Stromal cell of bone marrow (primary cell): ENCODE measurements around the gene RASL10A.
A peak's percentile ranks its signal among the peaks of the same experiment; 100 is the strongest.

Source experiments
- DNase-seq: peaks from one replicate; pipeline ENCODE4 v3.0.0-alpha.2; 2012; ENCODE audit warnings: low read depth

The RASL10A gene

DNA sequence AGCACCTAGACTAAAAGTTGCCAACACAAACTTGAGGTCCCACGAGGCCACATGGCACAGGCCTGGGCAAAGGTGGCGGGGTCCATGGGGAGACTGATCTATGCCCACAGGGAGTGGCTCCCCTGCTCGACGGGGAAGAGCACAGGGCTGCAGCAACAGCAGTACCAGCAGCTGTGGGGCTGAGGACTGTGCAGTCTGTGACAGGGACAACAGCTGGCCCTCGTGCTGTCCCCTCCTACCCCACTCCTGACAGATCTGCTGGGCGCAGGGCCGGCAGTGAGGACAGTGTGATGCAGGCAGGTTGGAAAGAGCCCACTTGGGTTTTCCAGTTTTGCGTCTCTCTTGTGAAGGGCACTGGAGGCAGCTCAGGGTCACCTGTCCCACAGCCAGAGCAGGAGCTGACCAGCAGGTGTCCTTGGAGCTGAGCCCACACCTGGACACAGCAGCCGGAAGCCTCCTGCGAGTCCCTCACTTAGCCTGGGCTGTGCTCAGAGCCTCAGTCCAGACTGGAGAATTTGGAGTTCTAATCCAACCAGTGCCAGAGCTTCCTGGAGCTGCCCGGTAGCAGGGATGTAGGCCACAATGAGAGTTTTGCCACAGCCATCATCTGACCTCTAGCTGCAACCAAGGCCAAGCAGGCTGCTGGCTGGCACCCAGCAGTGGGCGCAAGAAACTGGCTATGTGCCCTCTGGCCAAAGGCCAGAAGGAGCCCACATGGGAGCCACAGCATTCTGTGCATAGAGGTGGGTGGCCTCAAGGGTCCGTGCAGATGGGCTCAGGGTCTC, 12.6 kb downstream of the RASL10A start:
- no peak for DNase-seq

- no peak for DNase-seq
These were observed 13.2 kb downstream of the RASL10A start for GRCh38 chr22:29302402-29302680.

DNA sequence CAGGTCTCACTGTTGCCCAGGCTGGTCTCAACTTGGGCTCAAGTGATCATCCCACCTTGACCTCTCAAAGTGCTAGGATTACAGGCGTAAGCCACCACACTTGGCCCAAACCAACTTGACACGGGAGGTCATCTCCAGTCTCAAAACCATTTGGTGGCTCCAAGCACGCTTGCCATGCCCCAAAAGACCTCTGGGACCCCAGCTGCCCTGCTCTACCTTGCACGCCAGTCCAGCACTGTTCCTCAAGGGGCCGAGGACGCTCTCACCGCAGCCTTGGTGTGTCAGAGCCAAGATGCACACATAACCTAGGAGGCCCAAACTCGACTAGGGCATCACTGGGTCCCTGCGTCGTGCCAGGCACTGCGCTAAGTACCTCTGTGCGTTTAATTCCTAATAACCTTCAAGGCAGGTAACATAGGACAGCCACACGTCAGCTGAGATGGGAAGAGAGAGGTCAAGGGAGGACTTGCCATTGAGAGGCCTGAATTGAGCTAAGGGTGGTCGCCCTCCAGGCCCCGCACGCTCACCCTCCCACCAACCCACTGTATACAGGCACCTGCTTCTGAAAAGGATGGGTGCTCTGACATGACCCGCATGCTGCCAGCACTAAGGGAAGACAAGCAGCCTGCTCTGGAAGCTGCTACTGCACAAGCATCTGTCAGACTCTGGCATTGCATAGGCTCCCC, 13.6 kb downstream of the RASL10A start:
- DNase-seq: no peak

DNA sequence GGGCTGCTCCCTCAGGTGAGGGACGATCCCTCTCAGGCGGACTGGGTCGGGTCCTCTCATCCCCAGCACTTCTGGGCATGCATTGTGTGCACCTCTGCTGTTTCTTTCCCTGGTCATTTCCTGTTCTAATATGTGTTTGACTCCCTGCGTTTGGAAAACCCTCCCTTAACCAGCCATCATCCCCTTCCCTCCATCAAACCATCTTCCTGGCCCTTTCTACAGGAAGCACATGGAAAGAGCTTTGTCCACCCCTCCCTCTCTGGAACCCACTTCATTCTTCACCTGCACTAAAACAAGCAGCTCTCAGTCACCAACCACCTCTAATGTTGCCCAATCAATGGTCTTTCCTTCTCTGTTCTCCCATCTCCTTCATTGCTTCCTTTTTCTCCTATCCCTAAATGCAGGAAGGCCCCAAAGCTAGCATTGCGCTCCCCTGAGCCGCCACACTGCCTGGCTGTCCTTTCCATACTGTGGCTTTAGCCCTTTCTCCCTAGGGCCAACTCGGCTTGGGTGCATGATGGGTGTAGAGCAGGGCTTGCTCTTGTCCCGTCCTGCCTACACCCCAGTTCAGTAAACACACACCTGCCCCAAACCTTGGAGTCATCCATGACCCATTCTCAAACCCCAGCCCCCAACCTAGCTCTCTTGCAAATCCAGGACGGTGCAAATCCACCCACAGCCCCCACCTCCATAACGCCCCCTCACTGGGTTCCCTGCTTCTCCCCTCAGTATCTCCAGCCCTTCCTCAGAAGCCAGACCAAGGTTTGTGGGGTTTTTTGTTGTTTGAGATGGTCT, 14.5 kb downstream of the RASL10A start:
- DNase-seq: no peak

- no peak for DNase-seq
These were observed 15.1 kb downstream of the RASL10A start for GRCh38 chr22:29300467-29300806.

GRCh38 chr22:29299136-29299900, 16.2 kb downstream of the RASL10A start:
- no peak for DNase-seq

- DNase-seq: no peak
These were observed 16.9 kb downstream of the RASL10A start for GRCh38 chr22:29298641-29299040.

DNA sequence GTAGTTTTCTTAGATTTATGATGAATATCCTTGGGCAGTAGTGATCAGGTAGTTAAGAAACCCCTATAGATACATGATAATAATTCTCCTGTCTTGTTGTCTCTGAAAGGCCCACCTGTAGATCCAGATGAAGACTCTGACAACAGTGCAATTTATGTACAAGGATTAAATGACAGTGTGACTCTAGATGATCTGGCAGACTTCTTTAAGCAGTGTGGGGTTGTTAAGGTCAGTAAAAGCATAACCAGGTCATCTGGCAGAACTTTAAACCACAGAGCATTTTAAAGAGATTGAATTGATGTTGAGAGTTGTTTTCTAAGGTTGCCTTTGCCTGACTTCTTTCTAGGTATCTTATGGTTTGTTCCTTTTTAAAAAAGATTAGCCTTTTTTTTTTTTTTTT, 23.1 kb downstream of the RASL10A start:
- no peak for DNase-seq

DNA sequence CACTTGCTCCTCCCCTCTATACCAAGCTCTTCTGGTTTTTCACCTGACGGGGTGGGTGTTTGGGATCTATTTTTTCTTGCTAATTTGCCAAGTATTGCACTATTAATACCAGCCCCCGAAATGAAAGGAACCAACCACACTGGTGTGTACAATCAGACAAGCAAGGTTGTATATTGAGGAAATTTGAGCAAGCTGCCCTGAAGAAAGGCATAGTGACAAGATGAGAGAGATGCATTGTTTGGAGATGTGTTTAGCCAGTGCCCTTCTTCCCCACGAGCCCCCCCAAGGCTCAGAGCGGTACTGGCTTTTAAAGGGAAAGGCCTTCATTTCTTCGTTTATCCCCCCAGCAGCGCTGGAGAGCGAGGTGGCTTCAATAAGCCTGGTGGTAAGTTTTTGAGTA, 24.3 kb downstream of the RASL10A start:
- no peak for DNase-seq

- no peak for DNase-seq
These were observed 25.4 kb downstream of the RASL10A start for GRCh38 chr22:29290061-29290460.

GRCh38 chr22:29288837-29289236, 26.7 kb downstream of the RASL10A start:
- DNase-seq: no peak

DNA sequence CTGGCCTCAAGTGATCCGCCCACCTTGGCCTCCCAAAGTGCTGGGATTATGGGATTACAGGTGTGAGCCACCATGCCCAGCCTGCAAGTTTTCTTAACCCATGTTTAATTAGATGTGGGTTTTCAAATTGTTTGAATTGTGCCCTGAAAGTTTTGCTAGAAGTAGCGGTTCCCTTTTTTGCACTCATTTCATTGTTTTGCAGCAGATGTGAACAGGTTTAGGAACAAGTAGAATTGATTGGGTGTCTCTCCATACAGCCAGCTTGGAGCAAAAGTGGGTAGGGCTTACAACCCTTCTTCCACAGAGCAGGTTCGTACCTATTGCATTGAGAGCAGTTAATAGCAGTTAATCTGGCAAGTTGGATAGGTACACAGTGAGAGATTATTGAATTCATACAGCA, 31.3 kb downstream of the RASL10A start:
- DNase-seq: no peak

DNA sequence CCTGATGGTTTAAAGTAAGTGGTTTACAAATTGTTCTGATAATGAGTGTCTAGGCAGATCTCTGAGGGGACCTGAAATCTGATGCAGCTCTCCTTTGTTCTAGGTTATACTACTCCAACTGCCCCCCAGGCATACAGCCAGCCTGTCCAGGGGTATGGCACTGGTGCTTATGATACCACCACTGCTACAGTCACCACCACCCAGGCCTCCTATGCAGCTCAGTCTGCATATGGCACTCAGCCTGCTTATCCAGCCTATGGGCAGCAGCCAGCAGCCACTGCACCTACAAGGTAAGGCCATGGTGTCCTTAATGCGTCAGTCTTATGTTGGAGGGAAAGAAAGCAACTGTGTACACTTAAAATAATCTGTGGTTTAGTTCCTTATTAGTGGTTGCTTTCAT, 37.6 kb downstream of the RASL10A start:
- no peak for DNase-seq

DNA sequence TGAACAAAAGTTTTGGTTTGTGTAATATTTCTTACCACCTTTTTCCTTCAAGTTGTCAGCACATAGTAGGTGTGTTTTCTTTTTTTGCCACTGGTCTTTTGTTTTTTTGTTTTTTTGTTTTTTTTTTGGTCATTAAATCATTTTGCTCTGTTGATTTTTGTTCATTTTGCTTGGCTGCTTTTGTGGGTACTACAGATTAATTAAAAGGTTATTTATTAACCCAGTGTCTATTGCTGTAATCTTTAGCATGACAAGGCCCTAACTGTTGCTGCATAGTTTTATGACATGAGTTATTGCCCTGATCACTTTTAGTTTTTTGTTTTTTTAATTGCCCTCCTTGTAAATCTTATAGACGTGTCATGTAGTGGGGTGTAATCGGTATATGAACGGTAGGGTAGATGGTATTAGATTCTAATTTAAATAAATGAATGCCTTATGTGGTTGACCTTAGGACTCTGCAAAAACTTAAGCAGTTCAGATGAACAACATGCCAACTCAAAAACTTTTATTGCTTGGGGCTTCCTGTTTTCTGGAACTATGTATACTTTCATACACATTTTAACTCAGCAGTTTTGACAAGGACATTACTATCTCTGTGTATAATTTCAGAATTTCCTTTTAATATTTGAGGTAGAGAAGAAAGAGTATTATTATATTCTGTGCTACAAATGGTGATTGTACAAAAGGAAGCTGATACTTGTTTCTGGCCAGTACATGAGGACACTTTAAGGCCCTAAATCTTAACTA, 39.5 kb downstream of the RASL10A start:
- DNase-seq: no peak

GRCh38 chr22:29275167-29275566, 40.3 kb downstream of the RASL10A start:
- no peak for DNase-seq

DNA sequence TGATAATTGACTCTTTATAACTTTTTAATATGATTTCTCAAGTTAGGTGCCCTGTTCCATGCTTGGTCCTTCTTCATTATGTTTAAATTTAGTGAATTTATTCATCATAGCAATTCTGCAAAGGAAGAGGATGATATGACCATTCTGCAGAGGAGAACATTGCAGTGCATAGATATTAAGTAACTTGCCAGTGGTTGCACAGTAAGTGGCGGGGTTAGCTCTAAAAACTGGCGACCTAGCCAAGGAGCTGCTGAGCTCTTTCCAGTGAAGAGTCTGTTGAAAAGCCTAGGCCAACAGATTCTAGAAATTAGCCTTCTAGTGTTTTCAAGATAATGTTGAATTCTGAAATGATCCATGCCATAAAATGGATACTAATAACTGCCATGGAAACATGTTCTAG, 42.9 kb downstream of the RASL10A start:
- no peak for DNase-seq

DNA sequence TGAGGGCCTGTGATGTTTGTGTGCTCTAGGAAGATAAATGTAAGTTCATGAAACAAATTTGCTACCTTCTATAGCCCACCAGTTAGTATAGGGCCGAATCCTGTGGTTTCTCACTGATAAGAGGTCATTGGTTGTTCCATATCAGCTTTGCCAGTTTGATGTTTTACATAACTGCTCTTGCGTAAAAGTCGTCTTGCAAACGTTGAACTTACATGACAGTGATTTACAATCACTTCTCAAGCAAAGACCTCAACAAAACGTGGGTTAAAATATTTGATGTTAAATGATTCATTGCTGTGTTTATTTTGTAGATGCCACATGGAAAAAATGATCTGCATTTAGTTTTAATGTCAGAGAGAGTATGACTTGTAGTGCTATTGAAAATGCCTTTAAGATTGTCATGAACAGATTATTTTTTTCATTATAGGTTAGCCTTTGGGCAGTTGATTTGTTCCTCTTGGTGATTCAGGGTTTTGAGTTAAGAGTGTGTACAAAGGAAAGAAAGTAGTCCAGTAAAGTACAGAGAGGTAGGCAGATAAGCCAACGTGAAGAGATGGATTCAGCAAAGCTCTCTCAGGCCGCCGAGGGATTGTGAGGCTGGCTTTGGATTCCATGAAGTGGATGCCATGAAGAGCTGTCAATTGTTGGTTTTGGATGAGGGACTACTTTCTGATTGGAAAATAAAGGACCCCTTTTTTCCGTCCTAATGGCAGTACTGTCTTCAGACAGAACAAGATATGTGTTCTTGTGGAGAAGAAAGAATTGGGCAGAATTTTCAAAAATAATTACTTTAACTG, 44.8 kb downstream of the RASL10A start:
- no peak for DNase-seq

DNA sequence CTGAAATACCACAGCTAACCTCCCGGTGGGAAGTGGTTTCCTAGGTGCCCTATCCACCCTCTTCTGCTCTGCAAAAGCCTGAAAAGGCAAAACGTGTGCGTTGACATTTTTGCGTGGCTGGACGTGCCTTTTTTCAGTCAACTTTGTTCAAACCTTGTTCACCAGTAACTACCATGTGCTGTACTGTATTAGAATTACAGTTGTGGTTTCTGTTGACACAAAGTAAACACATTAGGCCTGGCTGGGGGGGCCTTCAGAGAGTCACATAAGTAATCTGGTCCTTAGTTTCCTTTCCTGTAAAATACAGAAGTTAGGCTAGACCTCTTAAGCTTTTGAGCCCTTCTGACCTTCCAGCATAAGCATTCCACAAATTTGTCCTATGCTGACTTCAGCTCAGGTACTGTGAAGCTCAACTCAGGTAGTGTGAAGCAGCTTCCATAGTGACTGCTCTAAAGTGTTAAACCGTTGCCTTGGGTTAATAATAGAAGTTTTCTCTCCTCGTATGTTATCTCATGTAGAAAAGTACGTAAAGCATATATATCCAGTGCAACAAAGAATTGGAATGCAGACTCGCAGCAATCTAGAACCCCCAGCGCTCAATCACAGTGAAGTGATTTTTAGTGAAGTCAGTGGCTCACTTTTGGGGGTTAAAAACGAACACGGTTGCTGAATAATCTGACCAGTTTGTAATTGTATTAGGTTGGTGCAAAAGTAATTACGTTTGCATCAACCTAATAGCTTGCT, 45.6 kb downstream of the RASL10A start:
- DNase-seq: no peak

DNA sequence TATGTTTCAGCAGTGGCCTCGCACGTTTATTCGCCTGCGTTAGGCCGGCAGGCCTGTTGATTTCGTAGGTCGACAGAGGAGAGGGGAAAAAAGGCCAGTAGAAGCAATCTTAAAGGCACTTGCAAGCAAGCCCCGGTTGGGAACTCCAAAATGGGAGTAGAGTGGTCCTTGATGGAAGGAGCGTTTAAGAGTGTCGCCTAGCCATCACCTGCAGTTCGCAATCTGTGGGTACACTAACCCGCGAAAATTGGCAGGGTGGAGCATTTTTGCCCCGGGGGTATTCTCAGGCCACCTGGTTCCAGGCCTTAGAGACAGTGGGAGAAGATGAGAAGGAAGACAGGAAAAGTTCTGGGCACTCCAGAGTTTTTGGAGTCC, 46.3 kb downstream of the RASL10A start:
- no peak for DNase-seq

DNA sequence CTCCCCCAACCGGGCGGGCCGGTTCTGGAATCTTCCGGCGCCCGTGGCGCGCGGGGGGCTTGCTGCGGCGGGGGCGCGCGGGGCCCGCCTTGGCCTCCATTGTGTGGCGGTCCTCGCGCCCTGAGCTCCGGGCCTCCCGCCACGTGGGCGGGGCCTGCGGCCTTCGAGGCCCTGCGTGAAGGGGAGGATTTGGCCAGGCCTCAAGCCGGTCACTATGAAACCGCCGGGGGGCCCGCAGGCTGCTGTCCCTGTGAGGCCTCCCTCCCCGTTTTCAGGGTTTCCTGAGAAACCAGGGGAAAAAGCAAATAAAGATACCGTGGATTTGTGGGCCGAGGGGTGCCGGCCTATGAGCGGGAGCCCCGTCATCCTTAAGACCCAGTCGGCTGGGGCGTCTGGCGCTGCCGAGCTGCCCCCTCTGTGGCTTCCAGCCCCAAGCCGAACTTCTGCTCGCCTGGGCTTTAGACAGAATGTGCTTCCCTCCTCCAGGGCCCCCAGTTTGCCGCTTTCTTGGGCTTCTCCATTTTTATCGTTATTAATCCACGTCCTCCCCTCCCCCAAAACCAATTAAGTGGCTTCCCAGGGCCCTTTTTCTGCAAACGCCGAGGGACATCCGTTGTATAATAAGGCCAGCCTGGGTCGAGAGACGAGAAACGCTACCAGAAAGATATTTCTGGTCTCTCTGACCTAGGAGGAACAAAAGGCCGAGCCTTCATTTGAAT, 46.8 kb downstream of the RASL10A start:
- peak; percentile 52 for DNase-seq
